Tibial nerve (tissue), 4 donors: Measurements from ENCODE around the gene MED19.

Experiments
- EP300 ChIP-seq, 2 donors: sonication (generic); formaldehyde crosslinking; IDR thresholded peaks; one replicate each; pipeline ENCODE4 v1.6.1; 2017; ENCODE audit warnings: antibody characterized with exemption in 2 of 2, mild to moderate bottlenecking in 1 of 2
- POLR2A ChIP-seq, 2 donors: fragments of 450-650 bp; IDR thresholded peaks; one replicate each; pipeline ENCODE4 v1.6.1; 2017; ENCODE audit warnings: antibody characterized with exemption in 2 of 2, mild to moderate bottlenecking in 2 of 2, moderate library complexity in 2 of 2
- TF ChIP-seq, protein P1 (sequence below), 5 experiments: fragments of 200-600 bp in 3 of 5; fragments of 450-650 bp in 2 of 5; sonication (generic) in 3 of 5; IDR thresholded peaks; one replicate each; pipeline ENCODE4 v1.5.1; 2016 to 2019; ENCODE audit warnings: antibody characterized with exemption in 5 of 5, mild to moderate bottlenecking in 3 of 5, moderate library complexity in 2 of 5

DNA sequence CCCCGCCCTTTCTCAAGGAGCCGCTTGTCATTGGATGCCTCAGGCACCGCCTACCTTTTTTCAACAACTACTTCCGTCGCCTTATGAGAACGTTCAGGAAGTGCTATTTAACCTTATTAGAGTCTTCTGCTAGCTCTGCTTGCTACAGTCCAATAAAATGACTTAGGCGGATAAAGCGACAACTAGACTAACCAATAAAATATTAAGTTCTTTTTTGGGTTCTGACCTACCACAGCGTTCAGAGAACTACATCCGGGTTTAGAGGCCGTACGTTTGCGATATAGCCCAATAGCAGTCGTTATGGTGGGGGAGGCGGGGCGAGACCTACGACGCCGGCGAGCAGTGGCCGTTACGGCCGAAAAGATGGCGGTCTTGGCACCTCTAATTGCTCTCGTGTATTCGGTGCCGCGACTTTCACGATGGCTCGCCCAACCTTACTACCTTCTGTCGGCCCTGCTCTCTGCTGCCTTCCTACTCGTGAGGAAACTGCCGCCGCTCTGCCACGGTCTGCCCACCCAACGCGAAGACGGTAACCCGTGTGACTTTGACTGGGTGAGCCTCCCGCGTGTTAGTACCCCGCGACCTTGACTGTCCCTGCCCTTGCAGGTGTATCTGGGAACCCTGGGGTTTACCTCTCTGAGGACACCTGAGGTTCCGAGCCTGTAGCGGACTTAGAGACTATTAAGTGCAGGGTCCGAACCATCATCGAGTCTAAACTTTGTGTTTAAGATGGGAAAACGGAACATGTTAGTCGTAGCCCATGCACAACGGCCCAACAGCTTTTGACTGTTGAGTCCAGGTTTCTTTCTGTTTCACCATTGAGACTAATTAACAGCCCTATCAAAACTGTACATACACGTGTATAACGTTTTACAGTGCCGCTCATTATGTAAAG is 488 bp upstream of the MED19 start, which contains the start of gene TMX2:
- TF ChIP-seq EP300 (IDR thresholded peaks at IDR 0.05) (peak; percentile 73 to 80), POLR2A (IDR thresholded peaks at IDR 0.05) (peak in 1 of 2 donors; percentile 38)
- TF ChIP-seq, protein P1, sequence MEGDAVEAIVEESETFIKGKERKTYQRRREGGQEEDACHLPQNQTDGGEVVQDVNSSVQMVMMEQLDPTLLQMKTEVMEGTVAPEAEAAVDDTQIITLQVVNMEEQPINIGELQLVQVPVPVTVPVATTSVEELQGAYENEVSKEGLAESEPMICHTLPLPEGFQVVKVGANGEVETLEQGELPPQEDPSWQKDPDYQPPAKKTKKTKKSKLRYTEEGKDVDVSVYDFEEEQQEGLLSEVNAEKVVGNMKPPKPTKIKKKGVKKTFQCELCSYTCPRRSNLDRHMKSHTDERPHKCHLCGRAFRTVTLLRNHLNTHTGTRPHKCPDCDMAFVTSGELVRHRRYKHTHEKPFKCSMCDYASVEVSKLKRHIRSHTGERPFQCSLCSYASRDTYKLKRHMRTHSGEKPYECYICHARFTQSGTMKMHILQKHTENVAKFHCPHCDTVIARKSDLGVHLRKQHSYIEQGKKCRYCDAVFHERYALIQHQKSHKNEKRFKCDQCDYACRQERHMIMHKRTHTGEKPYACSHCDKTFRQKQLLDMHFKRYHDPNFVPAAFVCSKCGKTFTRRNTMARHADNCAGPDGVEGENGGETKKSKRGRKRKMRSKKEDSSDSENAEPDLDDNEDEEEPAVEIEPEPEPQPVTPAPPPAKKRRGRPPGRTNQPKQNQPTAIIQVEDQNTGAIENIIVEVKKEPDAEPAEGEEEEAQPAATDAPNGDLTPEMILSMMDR (IDR thresholded peaks at IDR 0.05): peak in 1 of 5 experiments; percentile 45
